WTC11 (cell line): Measurements from ENCODE around the gene SDK2. TPM values are rescaled to one million over a fixed set of nuclear protein-coding genes. Genes with fewer than 3 reads are reported as not detected.

Experiments
- ATAC-seq: fragments of 200-7000 bp; cut with Tn5 transposase; 2 replicates; pipeline ENCODE4 v1.10.0; 2021; ENCODE audit warnings: mild to moderate bottlenecking, moderate library complexity
- CTCF ChIA-PET: fragments of 300-600 bp; sonication (Branson Sonifier 250); formaldehyde crosslinking; loops from one replicate; lab custom pipeline; 2021; ENCODE audit warnings: antibody characterized with exemption; lab: Charles Lee
- POLR2A ChIA-PET: fragments of 350-600 bp; sonication (Branson Sonifier 250); formaldehyde crosslinking; loops from one replicate; lab custom pipeline; 2021; ENCODE audit warnings: antibody characterized with exemption; lab: Charles Lee
- DNase-seq: peaks from one replicate; pipeline ENCODE4 v3.0.0; 2021; ENCODE audit warnings: low spot score
- H3K27ac Mint-ChIP-seq: 2 replicates; pipeline ENCODE4 v1.8.0; 2021; ENCODE audit warnings: mixed read lengths
- H3K27me3 Mint-ChIP-seq: 2 replicates; pipeline ENCODE4 v1.8.0; 2021; ENCODE audit warnings: low read depth, mild to moderate bottlenecking, moderate library complexity, mixed read lengths
- H3K36me3 Mint-ChIP-seq: 2 replicates; pipeline ENCODE4 v1.8.0; 2021; ENCODE audit warnings: mixed read lengths
- H3K4me1 Mint-ChIP-seq: 2 replicates; pipeline ENCODE4 v1.8.0; 2022; ENCODE audit warnings: mixed read lengths
- H3K4me3 Mint-ChIP-seq: 2 replicates; pipeline ENCODE4 v1.8.0; 2021; ENCODE audit warnings: mild to moderate bottlenecking, moderate library complexity, mixed read lengths
- H3K9me3 Mint-ChIP-seq: 2 replicates; pipeline ENCODE4 v1.8.0; 2021; ENCODE audit warnings: mixed read lengths
- CBFB ChIP-seq: sonication (generic); formaldehyde crosslinking; IDR thresholded peaks from 2 replicates; pipeline ENCODE4 v1.8.1; 2022; ENCODE audit warnings: mild to moderate bottlenecking, low read depth, missing genetic modification reagents
- CDX4 ChIP-seq: fragments of 250-450 bp; sonication (Bioruptor Pico); IDR thresholded peaks from 2 replicates; pipeline ENCODE4 v1.9.0; 2021; ENCODE audit warnings: moderate library complexity, mild to moderate bottlenecking, inconsistent platforms, borderline replicate concordance
- FOXJ3 ChIP-seq: sonication (generic); formaldehyde crosslinking; IDR thresholded peaks from 2 replicates; pipeline ENCODE4 v1.9.0; 2021; ENCODE audit warnings: missing genetic modification reagents, mild to moderate bottlenecking, borderline replicate concordance
- FOXK1 ChIP-seq: sonication (generic); formaldehyde crosslinking; IDR thresholded peaks from 2 replicates; pipeline ENCODE4 v1.8.0; 2022; ENCODE audit warnings: mild to moderate bottlenecking, moderate library complexity, missing genetic modification reagents
- GTF2I ChIP-seq: fragments of 250-450 bp; sonication (Bioruptor Pico); conservative IDR thresholded peaks from 2 replicates; pipeline ENCODE4 v1.4.0; 2021; ENCODE audit warnings: mild to moderate bottlenecking
- JUN ChIP-seq: sonication (generic); formaldehyde crosslinking; IDR thresholded peaks from 2 replicates; pipeline ENCODE4 v1.8.0; 2023; ENCODE audit warnings: mild to moderate bottlenecking, missing genetic modification reagents
- SMAD3 ChIP-seq: sonication (generic); formaldehyde crosslinking; IDR thresholded peaks from 2 replicates; pipeline ENCODE4 v1.8.0; 2022; ENCODE audit warnings: missing genetic modification reagents, mild to moderate bottlenecking, borderline replicate concordance
- TCF7 ChIP-seq: sonication (generic); formaldehyde crosslinking; IDR thresholded peaks from 2 replicates; pipeline ENCODE4 v1.8.0; 2022; ENCODE audit warnings: mild to moderate bottlenecking, low read depth, missing genetic modification reagents, moderate library complexity
- TEAD1 ChIP-seq: sonication (generic); formaldehyde crosslinking; IDR thresholded peaks from 2 replicates; pipeline ENCODE4 v1.8.0; 2022; ENCODE audit warnings: mild to moderate bottlenecking, missing genetic modification reagents
- TP53 ChIP-seq: sonication (generic); formaldehyde crosslinking; IDR thresholded peaks from 2 replicates; pipeline ENCODE4 v1.8.1; 2023; ENCODE audit warnings: mild to moderate bottlenecking, missing genetic modification reagents
- ZNF121 ChIP-seq: sonication (generic); formaldehyde crosslinking; IDR thresholded peaks from 2 replicates; pipeline ENCODE4 v1.8.0; 2023; ENCODE audit warnings: missing genetic modification reagents
- ZNF532 ChIP-seq: fragments of 250-450 bp; sonication (Bioruptor Pico); IDR thresholded peaks from 2 replicates; pipeline ENCODE4 v1.9.0; 2021; ENCODE audit warnings: mild to moderate bottlenecking, borderline replicate concordance
- total RNA-seq: library from RNA; stranded (reverse); gene quantifications from 3 replicates; pipeline ENCODE4 v1.2.3, GENCODE V29; 2021
- TF ChIP-seq, protein P1 (sequence below): fragments of 250-450 bp; sonication (Bioruptor Pico); IDR thresholded peaks from 2 replicates; pipeline ENCODE4 v1.9.0; 2021; ENCODE audit warnings: mild to moderate bottlenecking
- TF ChIP-seq, protein P2 (sequence below): sonication (generic); formaldehyde crosslinking; IDR thresholded peaks from 2 replicates; pipeline ENCODE4 v1.8.0; 2022; ENCODE audit warnings: mild to moderate bottlenecking, missing genetic modification reagents
- TF ChIP-seq, protein P3 (sequence below): sonication (generic); formaldehyde crosslinking; IDR thresholded peaks from 2 replicates; pipeline ENCODE4 v1.8.0; 2022; ENCODE audit warnings: mild to moderate bottlenecking, missing genetic modification reagents
- TF ChIP-seq, protein P4 (sequence below): sonication (generic); formaldehyde crosslinking; IDR thresholded peaks from 2 replicates; pipeline ENCODE4 v1.8.1; 2022; ENCODE audit warnings: low read depth, missing genetic modification reagents, borderline replicate concordance

Gene SDK2
- total RNA-seq, 1 experiment from 2014 or later = 14.8 TPM

GRCh38 chr17:73469311-73469710 is 174.9 kb downstream of the SDK2 start:
- ChIA-PET CTCF (interaction anchor here (0.9 to 3.5 kb wide), 2 partner anchors 9 to 40 kb away, joined by 3 to 19 read pairs; no protein-coding TSS in a partner anchor), POLR2A (no interaction called here)
- no peak overlapping the region for H3K27ac Mint-ChIP-seq
- DNase-seq (no peak), ATAC-seq (no peak)
- no peak overlapping the region for H3K4me3 Mint-ChIP-seq
- H3K4me1 Mint-ChIP-seq = peaks cover 12% of the 10 kb centered on the region
- H3K36me3 Mint-ChIP-seq = peaks cover 8% of the 10 kb centered on the region
- peaks cover 10% of the 10 kb centered on the region for H3K9me3 Mint-ChIP-seq
- no peaks in the 10 kb centered on the region for H3K27me3 Mint-ChIP-seq
- no peak for TF ChIP-seq GTF2I (CRISPR knock-in tag)
- no peak for TF ChIP-seq ZNF532
- TF ChIP-seq JUN (CRISPR knock-in tag) = no peak
- no peak for TF ChIP-seq CDX4 (CRISPR knock-in tag)
- no peak for TF ChIP-seq TCF7
- no peak for TF ChIP-seq FOXJ3 (CRISPR knock-in tag)
- TF ChIP-seq FOXK1 (CRISPR knock-in tag) = no peak
- TF ChIP-seq, protein P1, sequence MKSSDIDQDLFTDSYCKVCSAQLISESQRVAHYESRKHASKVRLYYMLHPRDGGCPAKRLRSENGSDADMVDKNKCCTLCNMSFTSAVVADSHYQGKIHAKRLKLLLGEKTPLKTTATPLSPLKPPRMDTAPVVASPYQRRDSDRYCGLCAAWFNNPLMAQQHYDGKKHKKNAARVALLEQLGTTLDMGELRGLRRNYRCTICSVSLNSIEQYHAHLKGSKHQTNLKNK (CRISPR knock-in tag) = no peak
- no peak for TF ChIP-seq TP53 (CRISPR knock-in tag)
- TF ChIP-seq ZNF121 = no peak
- TF ChIP-seq, protein P2, sequence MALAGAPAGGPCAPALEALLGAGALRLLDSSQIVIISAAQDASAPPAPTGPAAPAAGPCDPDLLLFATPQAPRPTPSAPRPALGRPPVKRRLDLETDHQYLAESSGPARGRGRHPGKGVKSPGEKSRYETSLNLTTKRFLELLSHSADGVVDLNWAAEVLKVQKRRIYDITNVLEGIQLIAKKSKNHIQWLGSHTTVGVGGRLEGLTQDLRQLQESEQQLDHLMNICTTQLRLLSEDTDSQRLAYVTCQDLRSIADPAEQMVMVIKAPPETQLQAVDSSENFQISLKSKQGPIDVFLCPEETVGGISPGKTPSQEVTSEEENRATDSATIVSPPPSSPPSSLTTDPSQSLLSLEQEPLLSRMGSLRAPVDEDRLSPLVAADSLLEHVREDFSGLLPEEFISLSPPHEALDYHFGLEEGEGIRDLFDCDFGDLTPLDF (CRISPR knock-in tag) = no peak
- TF ChIP-seq, protein P3, sequence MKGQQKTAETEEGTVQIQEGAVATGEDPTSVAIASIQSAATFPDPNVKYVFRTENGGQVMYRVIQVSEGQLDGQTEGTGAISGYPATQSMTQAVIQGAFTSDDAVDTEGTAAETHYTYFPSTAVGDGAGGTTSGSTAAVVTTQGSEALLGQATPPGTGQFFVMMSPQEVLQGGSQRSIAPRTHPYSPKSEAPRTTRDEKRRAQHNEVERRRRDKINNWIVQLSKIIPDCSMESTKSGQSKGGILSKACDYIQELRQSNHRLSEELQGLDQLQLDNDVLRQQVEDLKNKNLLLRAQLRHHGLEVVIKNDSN (CRISPR knock-in tag) = no peak
- no peak for TF ChIP-seq CBFB (CRISPR knock-in tag)
- TF ChIP-seq TEAD1 (CRISPR knock-in tag) = no peak

DNA sequence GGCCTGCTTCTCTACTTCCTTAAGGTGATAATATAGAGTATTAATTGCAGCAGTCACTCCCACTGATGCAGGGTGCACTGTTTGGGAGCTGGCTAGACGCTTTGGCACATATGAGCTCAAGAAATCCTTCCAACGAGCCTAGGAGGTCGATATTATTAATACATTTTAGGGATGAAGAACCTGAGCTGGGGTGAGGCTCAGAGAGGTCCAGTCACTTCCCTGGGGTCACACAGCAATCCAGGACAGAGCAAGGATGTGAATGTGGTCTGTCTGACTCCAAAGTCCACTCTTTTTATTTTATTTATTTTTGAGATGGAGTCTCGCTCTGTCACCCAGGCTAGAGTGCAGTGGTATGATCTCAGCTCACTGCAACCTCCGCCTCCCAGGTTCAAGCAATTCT is 176.0 kb downstream of the SDK2 start:
- ATAC-seq (no peak), DNase-seq (no peak)
- Mint-ChIP-seq H3K4me1 (peaks cover 12% of the 10 kb centered on the region), H3K27ac (no peak overlapping the region), H3K27me3 (no peaks in the 10 kb centered on the region), H3K9me3 (peaks cover 6% of the 10 kb centered on the region), H3K36me3 (peaks cover 5% of the 10 kb centered on the region), H3K4me3 (no peak overlapping the region)
- POLR2A ChIA-PET = no interaction called here
- CTCF ChIA-PET = interaction anchor here (1.5 to 3.5 kb wide), 2 partner anchors 10 to 178 kb away, joined by 4 to 19 read pairs; no protein-coding TSS in a partner anchor
- no peak for TF ChIP-seq FOXK1 (CRISPR knock-in tag)
- no peak for TF ChIP-seq TP53 (CRISPR knock-in tag)
- TF ChIP-seq SMAD3 (CRISPR knock-in tag) = no peak
- TF ChIP-seq, protein P4, sequence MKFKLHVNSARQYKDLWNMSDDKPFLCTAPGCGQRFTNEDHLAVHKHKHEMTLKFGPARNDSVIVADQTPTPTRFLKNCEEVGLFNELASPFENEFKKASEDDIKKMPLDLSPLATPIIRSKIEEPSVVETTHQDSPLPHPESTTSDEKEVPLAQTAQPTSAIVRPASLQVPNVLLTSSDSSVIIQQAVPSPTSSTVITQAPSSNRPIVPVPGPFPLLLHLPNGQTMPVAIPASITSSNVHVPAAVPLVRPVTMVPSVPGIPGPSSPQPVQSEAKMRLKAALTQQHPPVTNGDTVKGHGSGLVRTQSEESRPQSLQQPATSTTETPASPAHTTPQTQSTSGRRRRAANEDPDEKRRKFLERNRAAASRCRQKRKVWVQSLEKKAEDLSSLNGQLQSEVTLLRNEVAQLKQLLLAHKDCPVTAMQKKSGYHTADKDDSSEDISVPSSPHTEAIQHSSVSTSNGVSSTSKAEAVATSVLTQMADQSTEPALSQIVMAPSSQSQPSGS (CRISPR knock-in tag) = no peak
